ENCODE results near the gene NLRP8.

- TF ChIP-seq CTCF (IDR thresholded peaks at IDR 0.05) (no peak), POLR2A (IDR thresholded peaks at IDR 0.05) (no peak)
These were observed 7.3 kb upstream of the NLRP8 start for GRCh38 chr19:55940306-55940705.

All from adrenal gland (tissue), 5 donors.